Skeletal muscle tissue (tissue), 4 donors: Measurements from ENCODE around the gene NECAP2. TPM values are rescaled to one million over a fixed set of nuclear protein-coding genes. Genes with fewer than 3 reads are reported as not detected.
"Not testable (repeated sequence)": the region's sequence is repeated elsewhere in the genome, so short reads cannot be mapped to it uniquely, and the experiment has no call there.

Source experiments
- H3K27ac ChIP-seq: one replicate; pipeline ENCODE4 v1.7.0; 2013; ENCODE audit warnings: mild to moderate bottlenecking, low read depth, low read length, inconsistent platforms
- H3K27me3 ChIP-seq, 3 donors: one replicate each; pipeline ENCODE4 v1.7.0; 2013; ENCODE audit warnings: low read length in 3 of 3; ENCODE audit not compliant: control insufficient read depth in 3 of 3, insufficient read depth in 3 of 3
- H3K36me3 ChIP-seq, 3 donors: one replicate each; pipeline ENCODE4 v1.7.0; 2013; ENCODE audit warnings: low read length in 3 of 3; ENCODE audit not compliant: control insufficient read depth in 3 of 3, insufficient read depth in 3 of 3
- H3K4me1 ChIP-seq, 3 donors: one replicate each; pipeline ENCODE4 v1.7.0; 2013; ENCODE audit warnings: low read length in 3 of 3, mild to moderate bottlenecking in 3 of 3; ENCODE audit not compliant: control insufficient read depth in 3 of 3, insufficient read depth in 3 of 3
- H3K4me3 ChIP-seq, 3 donors: one replicate each; pipeline ENCODE4 v1.7.0; 2013; ENCODE audit warnings: low read length in 3 of 3
- H3K9ac ChIP-seq, 3 donors: one replicate each; pipeline ENCODE4 v1.7.0; 2013; ENCODE audit warnings: low read length in 3 of 3, mild to moderate bottlenecking in 3 of 3, moderate library complexity in 2 of 3, low read depth in 1 of 3
- H3K9me3 ChIP-seq, 3 donors: one replicate each; pipeline ENCODE4 v1.7.0; 2013; ENCODE audit warnings: low read length in 3 of 3; ENCODE audit not compliant: control insufficient read depth in 3 of 3
- total RNA-seq: library from RNA; depleted of rRNA; stranded (reverse); fragments of >200 nt; gene quantifications from one replicate; pipeline ENCODE4 v1.2.3, GENCODE V29; 2014
- donor health status: Osteomylitis.

Gene NECAP2
- total RNA-seq, 1 donor from 2014 or later: 40.2 TPM

- Histone ChIP-seq H3K9me3 (no peaks in the 10 kb centered on the region), H3K4me3 (no peak overlapping the region), H3K9ac (no peak overlapping the region), H3K36me3 (peaks cover 2 to 27% (median 17%) of the 10 kb centered on the region in 3 donors), H3K27ac (no peak overlapping the region), H3K27me3 (no peaks in the 10 kb centered on the region), H3K4me1 (peaks cover 0 to 5% (median 3%) of the 10 kb centered on the region in 3 donors)
These were observed 33.8 kb downstream of the NECAP2 start for GRCh38 chr1:16474166-16474800.

GRCh38 chr1:16474891-16475290 is 34.4 kb downstream of the NECAP2 start:
- not testable (repeated sequence) for H3K4me1 ChIP-seq, H3K4me3 ChIP-seq, H3K27ac ChIP-seq, H3K9me3 ChIP-seq, H3K9ac ChIP-seq, H3K27me3 ChIP-seq
- H3K36me3 ChIP-seq: peaks cover 2 to 27% (median 17%) of the 10 kb centered on the region in 3 donors

DNA sequence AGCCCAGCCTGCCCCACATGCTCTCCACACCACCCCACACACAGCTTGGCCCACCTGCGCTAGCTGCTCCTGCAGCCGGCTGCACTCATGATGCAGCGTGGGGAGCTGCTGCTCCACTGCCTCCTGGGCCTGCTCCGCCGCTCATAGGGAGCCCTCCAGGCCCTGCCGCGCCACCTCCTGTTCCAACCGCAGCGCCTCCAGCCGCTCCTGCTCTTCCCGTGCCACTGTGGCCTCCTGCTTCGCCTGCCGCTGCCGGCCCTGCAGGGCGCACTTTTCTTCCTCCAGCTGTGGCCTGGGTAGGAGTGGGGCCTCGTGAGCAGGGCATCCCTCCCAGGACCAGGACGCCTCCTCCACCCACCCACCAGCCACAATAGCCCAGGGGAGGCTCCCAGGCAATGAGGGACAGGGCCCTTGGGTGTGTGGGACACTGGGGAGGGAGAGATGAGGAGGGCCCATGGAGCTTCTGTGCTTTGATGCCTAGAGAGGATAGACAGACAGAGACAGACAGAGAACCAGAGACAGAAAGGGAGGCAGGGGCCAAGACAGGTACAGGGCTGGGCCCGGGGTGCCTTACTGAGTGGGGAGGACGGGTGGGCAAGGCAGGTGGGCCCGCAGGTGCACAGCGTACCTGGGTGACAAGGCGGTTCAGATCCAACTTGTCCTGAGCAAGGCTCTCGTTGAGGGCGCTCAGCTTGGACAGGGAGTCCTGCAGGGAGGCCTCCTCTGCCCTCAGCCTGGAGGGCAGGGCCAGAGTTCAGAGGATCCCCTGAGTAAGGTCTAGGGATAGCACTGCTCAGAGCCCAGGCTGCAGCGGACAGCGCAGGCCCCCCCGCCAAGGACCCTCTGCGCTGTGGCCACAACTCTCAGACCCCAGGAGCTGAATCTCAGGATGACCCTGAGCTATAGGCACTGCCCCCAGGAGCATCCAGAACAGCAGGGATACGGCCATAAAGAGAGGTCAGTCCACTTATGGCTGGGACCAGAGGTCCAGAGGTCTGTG is 35.5 kb downstream of the NECAP2 start:
- not testable (repeated sequence) for H3K9me3 ChIP-seq, H3K27me3 ChIP-seq, H3K4me1 ChIP-seq, H3K4me3 ChIP-seq, H3K27ac ChIP-seq, H3K9ac ChIP-seq
- peaks cover 2 to 32% (median 22%) of the 10 kb centered on the region in 3 donors for H3K36me3 ChIP-seq

DNA sequence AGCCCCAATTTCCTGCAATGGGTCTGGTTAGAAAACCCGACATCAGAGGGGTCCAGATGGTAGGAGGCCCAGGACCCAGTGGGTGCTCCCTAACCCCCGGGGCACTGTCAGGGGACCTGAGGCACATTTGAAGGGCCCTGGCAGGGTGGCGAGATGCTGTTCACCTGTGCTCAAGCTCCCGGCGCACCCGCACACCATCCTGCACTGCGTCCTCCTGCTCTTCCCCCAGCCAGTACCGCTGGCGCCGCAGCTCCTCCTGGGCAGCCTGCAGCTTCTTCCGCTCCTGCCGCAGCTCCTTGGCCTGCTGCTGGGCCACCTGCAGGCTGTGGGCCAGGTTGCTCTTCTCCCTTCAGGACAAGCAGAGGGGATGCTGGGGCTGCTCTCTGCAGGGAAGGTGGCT is 37.6 kb downstream of the NECAP2 start:
- no peaks in the 10 kb centered on the region for H3K27me3 ChIP-seq
- no peak overlapping the region for H3K9ac ChIP-seq
- no peak overlapping the region for H3K27ac ChIP-seq
- peaks cover 0 to 5% (median 3%) of the 10 kb centered on the region in 3 donors for H3K4me1 ChIP-seq
- no peaks in the 10 kb centered on the region for H3K9me3 ChIP-seq
- peaks cover 2 to 37% (median 20%) of the 10 kb centered on the region in 3 donors for H3K36me3 ChIP-seq
- no peak overlapping the region for H3K4me3 ChIP-seq

DNA sequence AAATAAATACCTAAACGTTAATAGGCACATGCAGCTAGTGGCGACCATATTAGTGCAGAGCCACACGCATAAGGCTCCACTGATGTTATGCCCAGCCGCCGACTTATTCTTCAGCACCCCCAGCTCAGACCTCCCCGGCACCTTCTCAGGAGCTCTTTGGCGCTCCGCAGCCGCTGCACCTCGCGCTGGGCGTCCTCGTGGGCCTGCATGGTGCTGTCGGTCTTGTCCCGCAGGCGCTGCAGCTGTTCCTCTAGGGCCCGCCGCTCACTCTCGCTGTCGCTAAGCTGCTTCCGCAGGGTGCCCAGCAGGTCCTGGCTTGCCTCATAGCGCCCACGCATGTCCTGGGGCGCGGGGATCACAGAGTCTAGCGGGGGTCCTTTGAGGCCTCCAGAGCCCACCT is 42.6 kb downstream of the NECAP2 start:
- H3K9me3 ChIP-seq, H3K4me1 ChIP-seq: not testable (repeated sequence)
- H3K36me3 ChIP-seq: peaks cover 8 to 31% (median 24%) of the 10 kb centered on the region in 3 donors

GRCh38 chr1:16483639-16484500 is 43.3 kb downstream of the NECAP2 start:
- not testable (repeated sequence) for H3K4me3 ChIP-seq, H3K27me3 ChIP-seq, H3K9me3 ChIP-seq, H3K4me1 ChIP-seq, H3K27ac ChIP-seq, H3K9ac ChIP-seq
- peaks cover 8 to 25% (median 20%) of the 10 kb centered on the region in 3 donors for H3K36me3 ChIP-seq

More for the DNA sequence above, 42.6 kb downstream of the NECAP2 start:
- not testable (repeated sequence) for H3K9ac ChIP-seq, H3K27me3 ChIP-seq, H3K27ac ChIP-seq, H3K4me3 ChIP-seq

GRCh38 chr1:16484501-16484835 is 43.9 kb downstream of the NECAP2 start:
- no peak overlapping the region for H3K27ac ChIP-seq
- no peaks in the 10 kb centered on the region for H3K27me3 ChIP-seq
- no peaks in the 10 kb centered on the region for H3K9me3 ChIP-seq
- H3K4me1 ChIP-seq: no peaks in the 10 kb centered on the region
- H3K4me3 ChIP-seq: no peak overlapping the region
- no peak overlapping the region for H3K9ac ChIP-seq
- peaks cover 8 to 27% (median 20%) of the 10 kb centered on the region in 3 donors for H3K36me3 ChIP-seq

DNA sequence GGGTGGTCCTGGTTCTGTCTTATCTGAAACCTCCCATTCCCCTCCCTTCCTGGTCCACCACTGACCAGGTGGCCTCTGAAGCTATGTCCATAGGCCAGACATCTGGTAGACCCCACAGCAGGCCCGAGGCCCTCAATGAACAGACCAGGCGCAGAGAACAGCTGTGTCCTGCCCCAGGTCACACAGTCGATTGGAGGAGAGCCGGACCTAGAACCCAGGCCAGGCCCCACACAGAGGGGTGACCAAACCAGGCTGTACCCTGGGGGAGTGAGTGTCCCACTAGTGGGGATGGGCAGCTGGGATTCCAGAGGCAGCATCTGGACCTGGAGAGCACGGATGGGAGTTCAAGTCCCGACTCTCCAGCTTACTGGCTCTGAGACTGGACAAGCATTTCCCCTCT is 44.4 kb downstream of the NECAP2 start:
- no peaks in the 10 kb centered on the region for H3K9me3 ChIP-seq
- H3K4me1 ChIP-seq: no peaks in the 10 kb centered on the region
- H3K27ac ChIP-seq: no peak overlapping the region
- no peaks in the 10 kb centered on the region for H3K27me3 ChIP-seq
- H3K36me3 ChIP-seq: peaks cover 8 to 32% (median 20%) of the 10 kb centered on the region in 3 donors
- no peak overlapping the region for H3K9ac ChIP-seq
- H3K4me3 ChIP-seq: no peak overlapping the region

- not testable (repeated sequence) for H3K4me1 ChIP-seq, H3K4me3 ChIP-seq
- H3K36me3 ChIP-seq: peaks cover 8 to 24% (median 16%) of the 10 kb centered on the region in 3 donors
These were observed 45.8 kb downstream of the NECAP2 start for GRCh38 chr1:16486316-16486715.

More at GRCh38 chr1:16486316-16486715, 45.8 kb downstream of the NECAP2 start:
- H3K27me3 ChIP-seq, H3K9me3 ChIP-seq, H3K27ac ChIP-seq, H3K9ac ChIP-seq: not testable (repeated sequence)
